Thyroid gland (tissue), 4 donors: Measurements from ENCODE around the gene IQSEC1. TPM values are rescaled to one million over a fixed set of nuclear protein-coding genes. Genes with fewer than 3 reads are reported as not detected.

Experiments
- DNase-seq, 2 donors: peaks; one replicate each; pipeline ENCODE4 v3.0.0-alpha.2; 2019
- H3K27ac ChIP-seq, 3 donors: fragments of 200-600 bp; sonication (generic); 1 replicate in 2 of 3; 2 replicates in 1 of 3; pipeline ENCODE4 v1.5.1; 2016 to 2019; ENCODE audit warnings: mild to moderate bottlenecking in 1 of 3, moderate library complexity in 1 of 3
- H3K27me3 ChIP-seq: fragments of 200-600 bp; sonication (generic); one replicate; pipeline ENCODE4 v1.5.1; 2019
- H3K36me3 ChIP-seq, 2 donors: fragments of 200-600 bp; sonication (generic); one replicate each; pipeline ENCODE4 v1.5.1; 2016 to 2019
- H3K4me1 ChIP-seq, 2 donors: fragments of 200-600 bp; sonication (generic); one replicate each; pipeline ENCODE4 v1.5.1; 2017 to 2019
- H3K4me3 ChIP-seq, 3 donors: fragments of 200-600 bp; sonication (generic); replicated peaks in 1 of 3; 1 replicate in 2 of 3; 2 replicates in 1 of 3; pipeline ENCODE4 v1.5.1; 2016; ENCODE audit warnings: mild to moderate bottlenecking in 1 of 3
- H3K9me3 ChIP-seq: fragments of 200-600 bp; sonication (generic); one replicate; pipeline ENCODE4 v1.5.1; 2017
- POLR2A ChIP-seq, 2 donors: fragments of 450-650 bp; IDR thresholded peaks; one replicate each; pipeline ENCODE4 v1.6.1; 2017; ENCODE audit warnings: antibody characterized with exemption in 2 of 2, mild to moderate bottlenecking in 2 of 2, moderate library complexity in 1 of 2
- WGBS, 2 donors: methylation state at CpG; one replicate each; pipeline ENCODE4 v1.1.5; 2017; 5-methylcytosine and 5-hydroxymethylcytosine counted together
- intact Hi-C: fragments of 100-400 bp; cut with DNase I; formaldehyde crosslinking; loops from one replicate; pipeline ENCODE4 v1.15.1; 2023
- total RNA-seq, 4 donors: library from RNA; depleted of rRNA; stranded (reverse); fragments of >200 nt; gene quantifications; one replicate each; pipeline ENCODE4 v1.2.3, GENCODE V29; 2016
- TF ChIP-seq, protein P1 (sequence below), 6 experiments: fragments of 200-600 bp in 3 of 6; fragments of 450-650 bp in 3 of 6; sonication (generic) in 3 of 6; IDR thresholded peaks; one replicate each; pipeline ENCODE4 v1.5.1; 2016 to 2019; ENCODE audit warnings: antibody characterized with exemption in 6 of 6, mild to moderate bottlenecking in 2 of 6, inconsistent platforms in 1 of 6, moderate library complexity in 1 of 6

Gene IQSEC1
- total RNA-seq, 4 donors from 2014 or later: 37.1 to 48.3 (median 38.9) TPM

DNA sequence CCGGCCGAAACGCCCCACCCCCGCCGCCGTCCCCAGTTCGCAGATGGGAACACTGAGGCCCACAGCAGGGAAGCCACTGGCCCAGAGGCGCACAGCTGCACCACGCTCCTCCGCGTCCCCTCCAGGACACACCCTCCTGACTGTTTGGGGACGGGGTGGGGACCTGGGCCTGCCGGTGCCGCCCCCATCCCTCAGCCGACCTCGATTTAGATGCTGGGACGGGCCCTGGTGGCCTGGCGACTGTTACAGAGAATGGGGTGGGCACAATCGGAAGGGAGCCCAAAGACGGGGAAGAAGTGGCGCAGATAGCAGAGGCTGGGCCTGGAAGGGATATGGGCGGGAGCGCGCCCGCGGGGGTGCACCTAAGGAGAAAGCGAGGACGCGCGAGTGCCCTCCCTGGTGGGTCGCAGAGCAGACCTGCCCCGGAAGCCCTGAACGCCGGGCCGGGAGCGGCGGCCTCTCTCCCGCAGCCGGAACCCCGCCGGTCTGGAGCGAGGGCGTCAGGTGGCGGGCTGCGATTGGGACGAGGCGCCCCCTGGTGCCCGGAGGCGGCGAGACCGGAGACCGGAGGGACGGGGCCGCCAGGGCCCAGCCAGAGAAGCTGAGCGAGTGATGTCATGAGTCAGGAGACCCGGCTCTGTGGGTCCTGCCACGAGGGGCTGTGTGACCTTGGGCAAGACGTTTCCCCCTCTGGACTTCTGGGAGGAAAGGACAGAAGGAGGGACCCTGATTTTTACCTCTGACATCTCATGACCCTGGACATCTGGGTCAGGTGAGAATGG, 78.4 kb downstream of the IQSEC1 start:
- DNase-seq: peak; percentile 88 to 90
- 0 to 2% methylated on average over 13 to 40 of the region's 58 CpGs for WGBS, 2 donors
- H3K27me3 ChIP-seq: no peaks in the 10 kb centered on the region
- peak overlapping the region; percentile 58 to 79 (median 79) for H3K27ac ChIP-seq
- TF ChIP-seq, protein P1, sequence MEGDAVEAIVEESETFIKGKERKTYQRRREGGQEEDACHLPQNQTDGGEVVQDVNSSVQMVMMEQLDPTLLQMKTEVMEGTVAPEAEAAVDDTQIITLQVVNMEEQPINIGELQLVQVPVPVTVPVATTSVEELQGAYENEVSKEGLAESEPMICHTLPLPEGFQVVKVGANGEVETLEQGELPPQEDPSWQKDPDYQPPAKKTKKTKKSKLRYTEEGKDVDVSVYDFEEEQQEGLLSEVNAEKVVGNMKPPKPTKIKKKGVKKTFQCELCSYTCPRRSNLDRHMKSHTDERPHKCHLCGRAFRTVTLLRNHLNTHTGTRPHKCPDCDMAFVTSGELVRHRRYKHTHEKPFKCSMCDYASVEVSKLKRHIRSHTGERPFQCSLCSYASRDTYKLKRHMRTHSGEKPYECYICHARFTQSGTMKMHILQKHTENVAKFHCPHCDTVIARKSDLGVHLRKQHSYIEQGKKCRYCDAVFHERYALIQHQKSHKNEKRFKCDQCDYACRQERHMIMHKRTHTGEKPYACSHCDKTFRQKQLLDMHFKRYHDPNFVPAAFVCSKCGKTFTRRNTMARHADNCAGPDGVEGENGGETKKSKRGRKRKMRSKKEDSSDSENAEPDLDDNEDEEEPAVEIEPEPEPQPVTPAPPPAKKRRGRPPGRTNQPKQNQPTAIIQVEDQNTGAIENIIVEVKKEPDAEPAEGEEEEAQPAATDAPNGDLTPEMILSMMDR (IDR thresholded peaks at IDR 0.05): peak; percentile 66 to 99 (median 84)
- TF ChIP-seq POLR2A (IDR thresholded peaks at IDR 0.05): peak in 1 of 2 donors; percentile 84
- peak overlapping the region; percentile 41 to 95 (median 64) for H3K4me3 ChIP-seq
- H3K4me1 ChIP-seq: peaks cover 4 to 11% of the 10 kb centered on the region in 2 donors
- H3K36me3 ChIP-seq: no peaks in the 10 kb centered on the region
- no peaks in the 10 kb centered on the region for H3K9me3 ChIP-seq
- intact Hi-C loops: no loop called here

DNA sequence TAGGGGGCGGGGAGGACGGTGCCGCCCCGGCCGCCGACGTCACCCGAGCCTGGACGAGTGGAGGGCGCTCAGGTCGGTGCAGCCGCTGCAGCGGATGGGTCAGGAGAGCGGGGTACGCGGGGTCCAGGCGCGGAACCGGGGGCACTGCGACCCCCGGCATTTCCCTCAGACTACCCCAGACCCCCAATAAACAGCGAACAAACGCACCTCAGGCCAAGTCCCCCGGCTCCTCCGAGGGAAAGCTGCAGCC, 78.9 kb downstream of the IQSEC1 start:
- 2% methylated on average over 12 of the region's 25 CpGs; no CpG with 5 or more reads in 1 of the 2 donors for WGBS, 2 donors
- H3K9me3 ChIP-seq: no peaks in the 10 kb centered on the region
- no peaks in the 10 kb centered on the region for H3K27me3 ChIP-seq
- TF ChIP-seq POLR2A (IDR thresholded peaks at IDR 0.05): no peak
- TF ChIP-seq, protein P1 (IDR thresholded peaks at IDR 0.05): no peak
- H3K27ac ChIP-seq: peak overlapping the region; percentile 44 to 79 (median 79)
- H3K4me3 ChIP-seq: peak overlapping the region; percentile 41 to 95 (median 64)
- H3K4me1 ChIP-seq: peaks cover 4 to 11% of the 10 kb centered on the region in 2 donors
- H3K36me3 ChIP-seq: no peaks in the 10 kb centered on the region
- intact Hi-C loops: no loop called here
- DNase-seq: peak; percentile 58 to 60

DNA sequence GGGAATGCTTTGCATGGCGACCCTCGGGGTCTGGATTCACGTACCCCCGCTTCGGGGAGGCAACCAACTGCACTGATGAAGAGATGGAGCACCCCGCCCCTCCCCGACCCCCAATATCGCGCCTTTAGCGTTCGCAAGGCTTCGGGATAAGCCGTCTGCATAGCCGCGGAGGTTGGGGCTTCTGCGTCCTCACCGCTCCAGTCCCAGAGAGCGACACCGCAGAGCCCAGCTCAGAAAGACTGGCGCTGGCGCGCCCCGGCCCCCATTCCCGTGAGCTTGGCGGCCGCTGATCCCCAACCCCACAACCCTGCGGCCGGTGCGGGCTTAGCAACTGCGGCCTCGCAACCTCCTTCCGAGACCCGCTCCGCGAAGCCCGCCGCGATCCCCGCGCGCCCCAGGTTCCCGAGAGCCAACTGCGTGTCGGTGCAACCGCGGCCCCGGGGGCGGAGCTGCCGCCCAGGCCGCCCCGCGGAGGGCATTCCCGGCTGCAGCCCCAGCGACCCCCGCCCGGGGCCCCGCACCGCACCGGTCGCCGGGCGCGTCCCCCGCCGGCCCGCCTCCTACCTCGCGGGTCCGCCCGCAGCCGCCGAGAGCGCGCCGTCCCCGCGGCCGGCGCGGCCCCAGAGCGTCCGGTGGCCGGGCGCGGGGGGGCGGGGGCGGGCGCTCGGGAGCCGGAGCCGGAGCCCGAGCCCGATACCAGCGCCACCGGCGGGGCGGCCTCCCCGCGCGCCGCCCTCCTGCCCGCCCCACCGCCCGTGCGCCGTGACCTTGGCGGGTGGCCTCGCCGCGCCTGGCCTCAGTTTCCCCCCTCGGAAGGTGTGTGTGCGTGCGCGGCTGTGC, 79.5 kb downstream of the IQSEC1 start:
- H3K4me3 ChIP-seq: peak overlapping the region; percentile 55 to 95 (median 73)
- no peaks in the 10 kb centered on the region for H3K36me3 ChIP-seq
- intact Hi-C loops: no loop called here
- peak; percentile 32 for DNase-seq
- TF ChIP-seq POLR2A (IDR thresholded peaks at IDR 0.05): peak in 1 of 2 donors; percentile 54
- TF ChIP-seq, protein P1 (IDR thresholded peaks at IDR 0.05): no peak
- H3K27me3 ChIP-seq: no peaks in the 10 kb centered on the region
- H3K27ac ChIP-seq: peak overlapping the region; percentile 50 to 79 (median 79)
- WGBS, 2 donors: 0% methylated on average over 5 of the region's 114 CpGs; no CpG with 5 or more reads in 1 of the 2 donors
- H3K4me1 ChIP-seq: peaks cover 4 to 11% of the 10 kb centered on the region in 2 donors
- no peaks in the 10 kb centered on the region for H3K9me3 ChIP-seq

DNA sequence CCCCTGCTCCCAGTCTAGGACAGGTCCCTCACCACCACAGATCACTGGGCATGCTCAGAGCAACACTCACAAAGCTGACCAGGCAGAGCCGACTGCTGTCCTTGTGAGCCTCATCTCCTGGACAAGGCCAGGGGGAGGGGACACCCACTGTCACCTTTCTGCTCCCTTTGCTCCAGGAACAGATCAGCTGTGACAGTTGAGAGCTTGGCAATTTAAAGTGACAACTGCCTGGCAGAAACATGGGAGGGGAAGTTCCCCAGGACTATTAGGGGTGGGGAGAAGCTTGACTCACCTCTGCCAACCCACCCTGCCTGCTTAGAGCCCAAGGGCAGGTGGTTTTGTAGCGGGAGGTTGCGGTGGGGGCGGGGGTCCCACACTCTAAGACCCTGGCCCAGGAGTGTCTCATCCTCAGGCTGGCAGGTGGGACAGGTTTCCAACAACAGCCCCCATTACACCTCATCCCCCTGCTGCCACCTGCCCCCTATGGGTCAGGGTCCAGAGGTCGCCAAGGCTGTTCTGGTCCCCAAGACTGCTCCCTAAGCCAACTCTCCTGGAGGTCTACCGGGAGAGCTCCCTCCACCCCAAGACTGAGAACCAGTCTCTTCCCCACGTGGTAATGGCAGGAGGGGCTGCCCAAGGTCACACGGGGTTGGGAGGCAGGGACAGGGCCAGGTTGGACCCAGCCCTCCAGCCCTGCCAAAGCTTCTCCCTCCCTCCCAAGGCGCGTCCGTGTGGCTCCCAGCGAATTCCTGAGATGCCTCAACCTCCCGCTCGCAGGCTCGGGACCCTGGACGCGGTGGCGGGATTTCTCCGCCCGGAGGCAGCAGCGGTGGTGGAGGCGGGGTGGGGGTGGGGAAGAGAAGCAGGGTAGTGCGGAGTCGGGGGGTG, 80.4 kb downstream of the IQSEC1 start:
- TF ChIP-seq, protein P1 (IDR thresholded peaks at IDR 0.05): no peak
- TF ChIP-seq POLR2A (IDR thresholded peaks at IDR 0.05): peak in 1 of 2 donors; percentile 3
- intact Hi-C loops: no loop called here
- peak overlapping the region; percentile 45 to 78 (median 47) for H3K27ac ChIP-seq
- peaks cover 4 to 11% of the 10 kb centered on the region in 2 donors for H3K4me1 ChIP-seq
- 31 to 51% methylated on average over 2 to 7 of the region's 24 CpGs for WGBS, 2 donors
- H3K4me3 ChIP-seq: peak overlapping the region in 2 of 3 donors; percentile 73 to 74
- H3K9me3 ChIP-seq: no peaks in the 10 kb centered on the region
- H3K36me3 ChIP-seq: no peaks in the 10 kb centered on the region
- peak; percentile 62 to 74 for DNase-seq
- H3K27me3 ChIP-seq: no peaks in the 10 kb centered on the region
